ENCODE measurements around the gene MAP3K5. TPM values are rescaled to one million over a fixed set of nuclear protein-coding genes. Genes with fewer than 3 reads are reported as not detected.
"Not testable (repeated sequence)": the region's sequence is repeated elsewhere in the genome, so short reads cannot be mapped to it uniquely, and the experiment has no call there.

Gene MAP3K5
- total RNA-seq, 1 experiment from 2014 or later: 15.8 TPM

GRCh38 chr6:136790411-136791295, 1.6 kb downstream of the MAP3K5 start:
- Mint-ChIP-seq H3K27me3 (ENCODE audit: unreplicated experiment) (no peaks in the 10 kb centered on the region), H3K36me3 (ENCODE audit: insufficient read depth, unreplicated experiment) (peaks cover 40% of the 10 kb centered on the region), H3K4me3 (ENCODE audit: low read depth, unreplicated experiment) (peak overlapping the region; percentile 97), H3K9me3 (ENCODE audit: low read depth, unreplicated experiment) (no peaks in the 10 kb centered on the region), H3K27ac (ENCODE audit: unreplicated experiment) (peak overlapping the region; percentile 74), H3K4me1 (ENCODE audit: low read depth, unreplicated experiment) (peaks cover 3% of the 10 kb centered on the region)
- no peak for TF ChIP-seq CTCF (IDR thresholded peaks at IDR 0.05; ENCODE audit: unreplicated experiment)
- DNase-seq: no peak
- CTCF ChIA-PET: interaction anchor here (1.1 to 3.1 kb wide), 2 partner anchors 75 to 146 kb away, joined by 3 to 132 read pairs; no protein-coding TSS in a partner anchor
- BruUV-seq (replicated peaks): TSS peak; percentile 42
- intact Hi-C loops (cut with micrococcal nuclease; ENCODE audit: unreplicated experiment): no loop called here

GRCh38 chr6:136789440-136789839, 2.8 kb downstream of the MAP3K5 start:
- DNase-seq; BruUV-seq (replicated peaks); H3K27ac Mint-ChIP-seq (ENCODE audit: unreplicated experiment); H3K27me3 Mint-ChIP-seq (ENCODE audit: unreplicated experiment); H3K9me3 Mint-ChIP-seq (ENCODE audit: low read depth, unreplicated experiment): not testable (repeated sequence)
- Mint-ChIP-seq H3K4me3 (ENCODE audit: low read depth, unreplicated experiment) (peak overlapping the region; percentile 97), H3K4me1 (ENCODE audit: low read depth, unreplicated experiment) (peaks cover 15% of the 10 kb centered on the region), H3K36me3 (ENCODE audit: insufficient read depth, unreplicated experiment) (peaks cover 45% of the 10 kb centered on the region)
- intact Hi-C loops (cut with micrococcal nuclease; ENCODE audit: unreplicated experiment): loop anchor here (5.0 kb wide), 1 partner anchor 47 kb away; no protein-coding TSS in a partner anchor
- CTCF ChIA-PET: interaction anchor here (0.6 to 1.1 kb wide), 4 partner anchors 14 to 233 kb away, joined by 3 to 6 read pairs (median 4); no protein-coding TSS in a partner anchor

- H3K4me1 Mint-ChIP-seq (ENCODE audit: low read depth, unreplicated experiment): peaks cover 27% of the 10 kb centered on the region
- peak overlapping the region; percentile 97 for H3K4me3 Mint-ChIP-seq (ENCODE audit: low read depth, unreplicated experiment)
- CTCF ChIA-PET: interaction anchor here (1.0 to 1.1 kb wide), 2 partner anchors 144 to 178 kb away, joined by 3 read pairs; no protein-coding TSS in a partner anchor
- BruUV-seq (replicated peaks): no TSS peak
- peaks cover 45% of the 10 kb centered on the region for H3K36me3 Mint-ChIP-seq (ENCODE audit: insufficient read depth, unreplicated experiment)
- TF ChIP-seq CTCF (IDR thresholded peaks at IDR 0.05; ENCODE audit: unreplicated experiment): no peak
- intact Hi-C loops (cut with micrococcal nuclease; ENCODE audit: unreplicated experiment): loop anchor here (5.0 kb wide), 1 partner anchor 46 kb away; no protein-coding TSS in a partner anchor
- H3K9me3 Mint-ChIP-seq (ENCODE audit: low read depth, unreplicated experiment): no peaks in the 10 kb centered on the region
- H3K27me3 Mint-ChIP-seq (ENCODE audit: unreplicated experiment): no peaks in the 10 kb centered on the region
- peak overlapping the region; percentile 88 for H3K27ac Mint-ChIP-seq (ENCODE audit: unreplicated experiment)
- DNase-seq: no peak
Measured at GRCh38 chr6:136788069-136788902, 4.0 kb downstream of the MAP3K5 start.

GRCh38 chr6:136787726-136788068, 4.6 kb downstream of the MAP3K5 start:
- intact Hi-C loops (cut with micrococcal nuclease; ENCODE audit: unreplicated experiment): loop anchor here (5.0 kb wide), 1 partner anchor 45 kb away; no protein-coding TSS in a partner anchor
- H3K4me1 Mint-ChIP-seq (ENCODE audit: low read depth, unreplicated experiment): peaks cover 31% of the 10 kb centered on the region
- no peaks in the 10 kb centered on the region for H3K9me3 Mint-ChIP-seq (ENCODE audit: low read depth, unreplicated experiment)
- H3K4me3 Mint-ChIP-seq (ENCODE audit: low read depth, unreplicated experiment): peak overlapping the region; percentile 97
- no peaks in the 10 kb centered on the region for H3K27me3 Mint-ChIP-seq (ENCODE audit: unreplicated experiment)
- DNase-seq: no peak
- TF ChIP-seq CTCF (IDR thresholded peaks at IDR 0.05; ENCODE audit: unreplicated experiment): no peak
- peak overlapping the region; percentile 88 for H3K27ac Mint-ChIP-seq (ENCODE audit: unreplicated experiment)
- peaks cover 41% of the 10 kb centered on the region for H3K36me3 Mint-ChIP-seq (ENCODE audit: insufficient read depth, unreplicated experiment)
- CTCF ChIA-PET: no interaction called here
- no TSS peak for BruUV-seq (replicated peaks)
